HepG2 (cell line): Measurements from ENCODE around the gene ILDR2. TPM values are rescaled to one million over a fixed set of nuclear protein-coding genes. Genes with fewer than 3 reads are reported as not detected.

Experiments used
- ATAC-seq: fragments of 200-7000 bp; cut with Tn5 transposase; 3 replicates; pipeline ENCODE4 v1.9.1; 2020; ENCODE audit warnings: mild to moderate bottlenecking, moderate library complexity
- BruUV-seq: library from RNA; stranded (reverse); fragments of 400-500 nt; replicated peaks from 2 replicates; lab custom pipeline; 2021; lab: Mats Ljungman, UMichigan
- CTCF ChIA-PET: fragments of 300-600 bp; formaldehyde crosslinking; extraction: SDS; loops from one replicate; lab custom pipeline; 2021; ENCODE audit warnings: low total read pairs, inconsistent platforms, low intra/inter-chr PET ratio; lab: Yijun Ruan, JAX
- POLR2A ChIA-PET: fragments of 350-600 bp; sonication (Branson Sonifier 250); formaldehyde crosslinking; loops from one replicate; lab custom pipeline; 2020; ENCODE audit warnings: antibody characterized with exemption, inconsistent platforms; lab: Yijun Ruan, JAX
- DNase-seq: peaks from one replicate; pipeline ENCODE4 v3.0.0-alpha.2; 2015; ENCODE audit warnings: low spot score
- FAIRE-seq: peaks from 3 replicates; lab custom pipeline; 2011; peaks lifted over from hg19 to GRCh38; lab: Jason Lieb, UNC
- H2AFZ ChIP-seq: one replicate; pipeline ENCODE4 v1.6.1; 2011; ENCODE audit warnings: low read length, inconsistent platforms
- H3K27ac ChIP-seq: fragments of 300-600 bp; 3 replicates; pipeline ENCODE4 v1.8.0; 2011; ENCODE audit warnings: mixed run types, mild to moderate bottlenecking, mixed read lengths, low read length, inconsistent platforms; ENCODE audit not compliant: insufficient read depth; ENCODE audit errors: extremely low read length
- H3K27me3 ChIP-seq, 2 experiments: fragments of 200-600 bp in 1 of 2; 2 replicates in 1 of 2; 3 replicates in 1 of 2; pipeline versions ENCODE4 v1.6.0 to v1.8.0; 2011; ENCODE audit warnings: low read length in 2 of 2, mild to moderate bottlenecking in 2 of 2, moderate library complexity in 2 of 2, inconsistent platforms in 1 of 2; ENCODE audit not compliant: insufficient read depth in 2 of 2, control insufficient read depth in 1 of 2
- H3K36me3 ChIP-seq, 2 experiments: fragments of 200-600 bp in 1 of 2; replicated peaks in 1 of 2; 2 replicates in 1 of 2; 3 replicates in 1 of 2; pipeline versions ENCODE4 v1.5.1 to v1.8.0; 2011; ENCODE audit warnings: low read length in 2 of 2, inconsistent platforms in 1 of 2; ENCODE audit not compliant: insufficient read depth in 2 of 2, control insufficient read depth in 1 of 2
- H3K4me1 ChIP-seq: 2 replicates; pipeline ENCODE4 v1.5.1; 2012; ENCODE audit warnings: low read length, inconsistent platforms; ENCODE audit not compliant: insufficient read depth
- H3K4me2 ChIP-seq: 2 replicates; pipeline ENCODE4 v1.6.0; 2011; ENCODE audit warnings: low read depth, low read length, inconsistent platforms
- H3K4me3 ChIP-seq, 3 experiments: fragments of 200-600 bp in 1 of 3; sonication (generic), shearing (Covaris generic) in 1 of 3; replicated peaks in 1 of 3; 2 replicates each; pipeline ENCODE4 v1.5.1; 2011 to 2016; ENCODE audit warnings: low read length in 3 of 3, inconsistent platforms in 2 of 3, low read depth in 2 of 3, mild to moderate bottlenecking in 2 of 3, control low read depth in 1 of 3, mixed read lengths in 1 of 3; ENCODE audit not compliant: insufficient read depth in 1 of 3
- H3K79me2 ChIP-seq: one replicate; pipeline ENCODE4 v1.6.1; 2011; ENCODE audit warnings: low read length, inconsistent platforms; ENCODE audit not compliant: insufficient read depth
- H3K9ac ChIP-seq: 2 replicates; pipeline ENCODE4 v1.6.0; 2011; ENCODE audit warnings: mild to moderate bottlenecking, low read depth, low read length, inconsistent platforms; ENCODE audit not compliant: insufficient read depth
- H3K9me3 ChIP-seq: 2 replicates; pipeline ENCODE4 v1.5.1; 2012; ENCODE audit warnings: mild to moderate bottlenecking, low read length
- H4K20me1 ChIP-seq: 2 replicates; pipeline ENCODE4 v1.6.0; 2011; ENCODE audit warnings: inconsistent platforms, mild to moderate bottlenecking, low read length, moderate library complexity; ENCODE audit not compliant: insufficient read depth
- EEA1 ChIP-seq: sonication (generic); formaldehyde crosslinking; IDR thresholded peaks from 2 replicates; pipeline ENCODE4 v1.5.1; 2020; ENCODE audit warnings: mild to moderate bottlenecking, missing genetic modification reagents, borderline replicate concordance
- MAFF ChIP-seq: IDR thresholded peaks from 2 replicates; pipeline ENCODE4 v1.6.1; 2011; ENCODE audit warnings: low read depth, low read length, improper control_type of control experiment
- MAFK ChIP-seq, 2 experiments: IDR thresholded peaks in 1 of 2; conservative IDR thresholded peaks in 1 of 2; 2 replicates each; pipeline ENCODE4 v1.6.1; 2011; ENCODE audit warnings: improper control_type of control experiment in 2 of 2, low read length in 2 of 2
- MTF1 ChIP-seq: sonication (generic); formaldehyde crosslinking; IDR thresholded peaks from 2 replicates; pipeline ENCODE4 v1.5.0; 2020; ENCODE audit warnings: missing genetic modification reagents
- NAIF1 ChIP-seq: sonication (generic); formaldehyde crosslinking; IDR thresholded peaks from 2 replicates; pipeline ENCODE4 v1.5.0; 2020; ENCODE audit warnings: mild to moderate bottlenecking, missing genetic modification reagents, borderline replicate concordance
- PTBP1 ChIP-seq: fragments of 200-400 bp; formaldehyde crosslinking; IDR thresholded peaks from 2 replicates; pipeline ENCODE4 v1.6.1; 2018; ENCODE audit warnings: low read length, low read depth; ENCODE audit not compliant: poor library complexity, severe bottlenecking
- RBM22 ChIP-seq: fragments of 200-400 bp; formaldehyde crosslinking; optimal IDR thresholded peaks from 2 replicates; pipeline ENCODE3; 2017; ENCODE audit warnings: mild to moderate bottlenecking, low read length, moderate library complexity
- ZBTB8A ChIP-seq: sonication (generic); formaldehyde crosslinking; IDR thresholded peaks from 2 replicates; pipeline ENCODE4 v1.4.0; 2020; ENCODE audit warnings: mild to moderate bottlenecking, low read depth, missing genetic modification reagents, borderline replicate concordance
- ZFP36L2 ChIP-seq: sonication (generic); formaldehyde crosslinking; IDR thresholded peaks from 2 replicates; pipeline ENCODE4 v1.4.0; 2020; ENCODE audit warnings: missing genetic modification reagents
- ZNF333 ChIP-seq: sonication (generic); formaldehyde crosslinking; IDR thresholded peaks from 2 replicates; pipeline ENCODE4 v1.4.0; 2020; ENCODE audit warnings: mild to moderate bottlenecking, missing genetic modification reagents, borderline replicate concordance
- ZNF724P ChIP-seq: sonication (generic); formaldehyde crosslinking; IDR thresholded peaks from 2 replicates; pipeline ENCODE4 v1.8.0; 2022; ENCODE audit warnings: missing genetic modification reagents, borderline replicate concordance
- WGBS: methylation state at CpG from one replicate; pipeline ENCODE4 v1.1.6; 2017; ENCODE audit warnings: low lambda C conversion rate; 5-methylcytosine and 5-hydroxymethylcytosine counted together
- in situ Hi-C: cut with HindIII; loops from 2 replicates; pipeline ENCODE4 v1.10.0; 2017; ENCODE audit warnings: low pct_unique_long_range_greater_than_20kb; ENCODE audit not compliant: extremely low pct_ligation_motif_present
- intact Hi-C: fragments of 100-400 bp; cut with micrococcal nuclease; formaldehyde crosslinking; loops from one replicate; pipeline ENCODE4 v1.10.0; 2022; ENCODE audit not compliant: unreplicated experiment
- polyA plus RNA-seq, 8 experiments: library from polyadenylated mRNA; depleted of rRNA in 3 of 8; stranded (reverse) in 7 of 8; unstranded in 1 of 8; fragments of >200 nt; fragmentation: Illumina TruSeq in 4 of 8; extraction: Trizol in 4 of 8; gene quantifications; 2 replicates each; pipeline versions ENCODE4 v1.2.1 to v1.2.3, GENCODE V29; 2011 to 2016; ENCODE audit warnings: low read depth in 4 of 8, missing spikeins in 1 of 8, mixed read lengths in 1 of 8; ENCODE audit not compliant: insufficient read depth in 1 of 8
- total RNA-seq, 5 experiments: library from RNA; depleted of rRNA; stranded (reverse); fragments of >200 nt; fragmentation: Illumina TruSeq; extraction: Trizol; gene quantifications; 2 replicates each; pipeline ENCODE4 v1.2.3, GENCODE V29; 2016; ENCODE audit warnings: low read depth in 1 of 5

ILDR2 gene
- total and polyA plus RNA-seq, 2 of the 13 experiments (the other 11 are each of a cell fraction or from before 2014, with no cell fraction given): 0.04 TPM; not detected in 1

DNA sequence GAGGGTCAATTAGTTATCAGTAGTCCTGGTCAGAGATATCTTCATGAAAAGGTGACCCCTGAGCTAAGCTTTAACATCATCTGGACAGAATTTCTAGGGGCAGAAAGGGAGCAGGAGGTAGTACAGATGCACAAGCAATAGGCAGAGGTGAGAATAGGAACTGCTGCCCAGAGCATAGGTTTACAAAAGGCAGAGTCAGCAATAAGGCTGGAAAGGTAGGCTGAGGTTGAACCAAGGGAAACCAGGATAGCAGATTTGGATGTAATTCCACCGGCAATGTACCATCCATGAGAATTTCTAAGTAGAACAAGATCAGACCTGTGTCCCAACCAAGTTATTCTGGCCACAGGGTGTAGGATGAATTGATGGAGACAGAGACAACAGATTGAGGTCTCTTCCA, 6.2 kb upstream of the ILDR2 start:
- TF ChIP-seq MTF1 (CRISPR knock-in tag) (no peak), MAFF (peak; percentile 75), ZNF724P (CRISPR knock-in tag) (no peak), PTBP1 (no peak), EEA1 (no peak), ZFP36L2 (CRISPR knock-in tag) (no peak), RBM22 (no peak), ZBTB8A (CRISPR knock-in tag) (no peak), ZNF333 (CRISPR knock-in tag) (no peak), NAIF1 (CRISPR knock-in tag) (no peak), MAFK (conservative IDR thresholded peaks at IDR 0.05 in 1 of 2, IDR thresholded peaks at IDR 0.05 in 1 of 2; ENCODE audit: low read length in 2 of 2) (peak; percentile 74 to 85)
- ATAC-seq (no peak), FAIRE-seq (no peak), DNase-seq (no peak)
- 0% methylated on average over 1 of the region's 1 CpG for WGBS
- Histone ChIP-seq H3K36me3 (no peaks in the 10 kb centered on the region), H3K4me3 (no peak overlapping the region), H4K20me1 (no peaks in the 10 kb centered on the region), H3K9me3 (no peaks in the 10 kb centered on the region), H3K4me2 (no peak overlapping the region), H3K9ac (no peak overlapping the region), H3K27ac (no peak overlapping the region), H3K27me3 (peaks cover 0 to 4% of the 10 kb centered on the region in 2 experiments; a peak in 3 of 5 replicates), H3K79me2 (no peaks in the 10 kb centered on the region), H2AFZ (no peak overlapping the region), H3K4me1 (no peaks in the 10 kb centered on the region)
- ChIA-PET CTCF (no interaction called here), POLR2A (no interaction called here)
- intact Hi-C loops: no loop called here
- in situ Hi-C loops: no loop called here
- BruUV-seq: no TSS peak
